ENCODE data around the gene CDK13.

GRCh38 chr7:40137563-40137962 is 187.5 kb downstream of the CDK13 start:
- TF ChIP-seq POLR2AphosphoS5 (IDR thresholded peaks at IDR 0.05) (no peak), CTCF (IDR thresholded peaks at IDR 0.05) (no peak)
